ENCODE measurements around the gene TMEM30A.

TMEM30A gene

GRCh38 chr6:75250552-75250951 is 34.0 kb downstream of the TMEM30A start:
- Histone ChIP-seq H3K9me3 (ENCODE audit: control insufficient read depth, low read length) (no peaks in the 10 kb centered on the region), H3K4me2 (ENCODE audit: low read length, poor library complexity, severe bottlenecking) (no peak overlapping the region), H2BK5ac (ENCODE audit: low read depth, low read length, poor library complexity, severe bottlenecking) (no peak overlapping the region), H3K18ac (ENCODE audit: low read depth in 1 of 2, low read length in 2 of 2) (no peak overlapping the region), H3K79me1 (replicated peaks; ENCODE audit: low read length, poor library complexity, severe bottlenecking) (peaks cover 9% of the 10 kb centered on the region), H3K27me3 (ENCODE audit: control insufficient read depth in 1 of 2, insufficient read depth in 1 of 2, low read length in 2 of 2) (no peaks in the 10 kb centered on the region), H3K23ac (ENCODE audit: low read length in 2 of 2) (no peak overlapping the region), H3K27ac (ENCODE audit: low read length, poor library complexity, severe bottlenecking) (no peak overlapping the region), H3K14ac (ENCODE audit: low read length in 2 of 2) (no peak overlapping the region), H3K4me1 (ENCODE audit: control insufficient read depth, insufficient read depth, low read depth, low read length) (no peaks in the 10 kb centered on the region), H2BK120ac (ENCODE audit: low read depth, low read length) (no peak overlapping the region), H2AK5ac (ENCODE audit: low read length, severe bottlenecking) (no peak overlapping the region), H2AFZ (ENCODE audit: low read depth, low read length) (no peak overlapping the region), H3K4ac (ENCODE audit: low read depth in 1 of 2, low read length in 2 of 2) (no peak overlapping the region), H2BK12ac (ENCODE audit: low read length in 2 of 2) (no peak overlapping the region), H3K36me3 (ENCODE audit: control insufficient read depth in 1 of 2, insufficient read depth in 2 of 2, low read depth in 1 of 2, low read length in 2 of 2) (peaks cover 0 to 37% of the 10 kb centered on the region in 2 experiments), H4K91ac (ENCODE audit: low read length) (no peak overlapping the region), H3K9ac (ENCODE audit: low read length) (no peak overlapping the region), H3K4me3 (ENCODE audit: insufficient read depth in 1 of 2, low read depth in 1 of 2, low read length in 2 of 2) (no peak overlapping the region), H2BK15ac (ENCODE audit: low read depth, poor library complexity, severe bottlenecking) (no peak overlapping the region), H4K8ac (ENCODE audit: low read length) (no peak overlapping the region)
- 100% methylated on average over 1 of the region's 2 CpGs for WGBS
- no peak for DNase-seq

GRCh38 chr6:75249837-75250236 is 34.8 kb downstream of the TMEM30A start:
- H3K4me3 ChIP-seq (ENCODE audit: insufficient read depth in 1 of 2, low read depth in 1 of 2, low read length in 2 of 2) = no peak overlapping the region
- H3K14ac ChIP-seq (ENCODE audit: low read length in 2 of 2) = no peak overlapping the region
- no peak overlapping the region for H3K4ac ChIP-seq (ENCODE audit: low read depth in 1 of 2, low read length in 2 of 2)
- no peak overlapping the region for H2AK5ac ChIP-seq (ENCODE audit: low read length, severe bottlenecking)
- no peaks in the 10 kb centered on the region for H3K9me3 ChIP-seq (ENCODE audit: control insufficient read depth, low read length)
- no peak overlapping the region for H2BK12ac ChIP-seq (ENCODE audit: low read length in 2 of 2)
- no peak overlapping the region for H3K27ac ChIP-seq (ENCODE audit: low read length, poor library complexity, severe bottlenecking)
- peaks cover 9% of the 10 kb centered on the region for H3K79me1 ChIP-seq (replicated peaks; ENCODE audit: low read length, poor library complexity, severe bottlenecking)
- H3K23ac ChIP-seq (ENCODE audit: low read length in 2 of 2) = no peak overlapping the region
- H3K4me2 ChIP-seq (ENCODE audit: low read length, poor library complexity, severe bottlenecking) = no peak overlapping the region
- no peak overlapping the region for H2AFZ ChIP-seq (ENCODE audit: low read depth, low read length)
- no peak overlapping the region for H2BK120ac ChIP-seq (ENCODE audit: low read depth, low read length)
- no peak overlapping the region for H2BK5ac ChIP-seq (ENCODE audit: low read depth, low read length, poor library complexity, severe bottlenecking)
- H4K91ac ChIP-seq (ENCODE audit: low read length) = no peak overlapping the region
- no peak overlapping the region for H3K18ac ChIP-seq (ENCODE audit: low read depth in 1 of 2, low read length in 2 of 2)
- H3K27me3 ChIP-seq (ENCODE audit: control insufficient read depth in 1 of 2, insufficient read depth in 1 of 2, low read length in 2 of 2) = no peaks in the 10 kb centered on the region
- H4K8ac ChIP-seq (ENCODE audit: low read length) = no peak overlapping the region
- H2BK15ac ChIP-seq (ENCODE audit: low read depth, poor library complexity, severe bottlenecking) = no peak overlapping the region
- H3K9ac ChIP-seq (ENCODE audit: low read length) = no peak overlapping the region
- peaks cover 0 to 29% of the 10 kb centered on the region in 2 experiments for H3K36me3 ChIP-seq (ENCODE audit: control insufficient read depth in 1 of 2, insufficient read depth in 2 of 2, low read depth in 1 of 2, low read length in 2 of 2)
- H3K4me1 ChIP-seq (ENCODE audit: control insufficient read depth, insufficient read depth, low read depth, low read length) = no peaks in the 10 kb centered on the region
- no peak for DNase-seq

- H3K18ac ChIP-seq (ENCODE audit: low read depth in 1 of 2, low read length in 2 of 2) = no peak overlapping the region
- no peak overlapping the region for H2BK12ac ChIP-seq (ENCODE audit: low read length in 2 of 2)
- no peak overlapping the region for H3K4me3 ChIP-seq (ENCODE audit: insufficient read depth in 1 of 2, low read depth in 1 of 2, low read length in 2 of 2)
- H3K4me2 ChIP-seq (ENCODE audit: low read length, poor library complexity, severe bottlenecking) = no peak overlapping the region
- no peak overlapping the region for H2AK5ac ChIP-seq (ENCODE audit: low read length, severe bottlenecking)
- no peak overlapping the region for H4K8ac ChIP-seq (ENCODE audit: low read length)
- H2BK5ac ChIP-seq (ENCODE audit: low read depth, low read length, poor library complexity, severe bottlenecking) = no peak overlapping the region
- no peaks in the 10 kb centered on the region for H3K27me3 ChIP-seq (ENCODE audit: control insufficient read depth in 1 of 2, insufficient read depth in 1 of 2, low read length in 2 of 2)
- no peak overlapping the region for H3K23ac ChIP-seq (ENCODE audit: low read length in 2 of 2)
- H3K79me1 ChIP-seq (replicated peaks; ENCODE audit: low read length, poor library complexity, severe bottlenecking) = no peaks in the 10 kb centered on the region
- H3K36me3 ChIP-seq (ENCODE audit: control insufficient read depth in 1 of 2, insufficient read depth in 2 of 2, low read depth in 1 of 2, low read length in 2 of 2) = peaks cover 0 to 1% of the 10 kb centered on the region in 2 experiments
- H3K9me3 ChIP-seq (ENCODE audit: control insufficient read depth, low read length) = no peaks in the 10 kb centered on the region
- H3K9ac ChIP-seq (ENCODE audit: low read length) = peak overlapping the region; percentile 31
- peaks cover 8% of the 10 kb centered on the region for H3K4me1 ChIP-seq (ENCODE audit: control insufficient read depth, insufficient read depth, low read depth, low read length)
- H3K4ac ChIP-seq (ENCODE audit: low read depth in 1 of 2, low read length in 2 of 2) = no peak overlapping the region
- no peak for DNase-seq
- WGBS = 72% methylated on average over 2 of the region's 2 CpGs
- H2BK120ac ChIP-seq (ENCODE audit: low read depth, low read length) = no peak overlapping the region
- no peak overlapping the region for H3K27ac ChIP-seq (ENCODE audit: low read length, poor library complexity, severe bottlenecking)
- no peak overlapping the region for H3K14ac ChIP-seq (ENCODE audit: low read length in 2 of 2)
- no peak overlapping the region for H2AFZ ChIP-seq (ENCODE audit: low read depth, low read length)
- H4K91ac ChIP-seq (ENCODE audit: low read length) = no peak overlapping the region
- H2BK15ac ChIP-seq (ENCODE audit: low read depth, poor library complexity, severe bottlenecking) = no peak overlapping the region
Observed at GRCh38 chr6:75246386-75246785, 38.2 kb downstream of the TMEM30A start.

GRCh38 chr6:75244063-75244584 is 40.5 kb downstream of the TMEM30A start:
- peak overlapping the region; percentile 78 to 80 for H3K4ac ChIP-seq (ENCODE audit: low read depth in 1 of 2, low read length in 2 of 2)
- H2AFZ ChIP-seq (ENCODE audit: low read depth, low read length) = no peak overlapping the region
- H3K27ac ChIP-seq (ENCODE audit: low read length, poor library complexity, severe bottlenecking) = peak overlapping the region; percentile 94
- peak overlapping the region in 1 of 2 experiments; percentile 82 for H3K18ac ChIP-seq (ENCODE audit: low read depth in 1 of 2, low read length in 2 of 2)
- 32% methylated on average over 14 of the region's 15 CpGs for WGBS
- peaks cover under 1% of the 10 kb centered on the region for H3K79me1 ChIP-seq (replicated peaks; ENCODE audit: low read length, poor library complexity, severe bottlenecking)
- H2BK12ac ChIP-seq (ENCODE audit: low read length in 2 of 2) = no peak overlapping the region
- no peak for DNase-seq
- H3K36me3 ChIP-seq (ENCODE audit: control insufficient read depth in 1 of 2, insufficient read depth in 2 of 2, low read depth in 1 of 2, low read length in 2 of 2) = peaks cover 5 to 23% of the 10 kb centered on the region in 2 experiments
- H3K4me2 ChIP-seq (ENCODE audit: low read length, poor library complexity, severe bottlenecking) = peak overlapping the region; percentile 75
- no peaks in the 10 kb centered on the region for H3K9me3 ChIP-seq (ENCODE audit: control insufficient read depth, low read length)
- no peak overlapping the region for H2BK15ac ChIP-seq (ENCODE audit: low read depth, poor library complexity, severe bottlenecking)
- no peak overlapping the region for H2AK5ac ChIP-seq (ENCODE audit: low read length, severe bottlenecking)
- no peak overlapping the region for H3K14ac ChIP-seq (ENCODE audit: low read length in 2 of 2)
- no peaks in the 10 kb centered on the region for H3K27me3 ChIP-seq (ENCODE audit: control insufficient read depth in 1 of 2, insufficient read depth in 1 of 2, low read length in 2 of 2)
- H2BK5ac ChIP-seq (ENCODE audit: low read depth, low read length, poor library complexity, severe bottlenecking) = no peak overlapping the region
- H4K8ac ChIP-seq (ENCODE audit: low read length) = peak overlapping the region; percentile 87
- peak overlapping the region; percentile 97 for H3K9ac ChIP-seq (ENCODE audit: low read length)
- H3K4me1 ChIP-seq (ENCODE audit: control insufficient read depth, insufficient read depth, low read depth, low read length) = peaks cover 8% of the 10 kb centered on the region
- H4K91ac ChIP-seq (ENCODE audit: low read length) = no peak overlapping the region
- no peak overlapping the region for H3K23ac ChIP-seq (ENCODE audit: low read length in 2 of 2)
- H2BK120ac ChIP-seq (ENCODE audit: low read depth, low read length) = no peak overlapping the region
- H3K4me3 ChIP-seq (ENCODE audit: insufficient read depth in 1 of 2, low read depth in 1 of 2, low read length in 2 of 2) = peak overlapping the region in 1 of 2 experiments; percentile 99

All from mesenchymal stem cell (in vitro differentiated cells and primary cell).